Vagina (tissue), 2 donors: ENCODE measurements around the gene HSPB1. TPM values are rescaled to one million over a fixed set of nuclear protein-coding genes. Genes with fewer than 3 reads are reported as not detected.

ENCODE experiments used
- DNase-seq, 2 donors: peaks; one replicate each; pipeline ENCODE4 v3.0.0-alpha.2; 2017; ENCODE audit errors: extremely low spot score in 2 of 2
- H3K27ac ChIP-seq: fragments of 200-600 bp; sonication (generic); one replicate; pipeline ENCODE4 v1.5.1; 2019
- H3K27me3 ChIP-seq: fragments of 200-600 bp; sonication (generic); one replicate; pipeline ENCODE4 v1.5.1; 2019
- H3K36me3 ChIP-seq, 2 donors: fragments of 200-600 bp; sonication (generic); one replicate each; pipeline ENCODE4 v1.5.1; 2017 to 2019
- H3K4me1 ChIP-seq: fragments of 200-600 bp; sonication (generic); one replicate; pipeline ENCODE4 v1.5.1; 2019
- H3K4me3 ChIP-seq, 2 donors: fragments of 200-600 bp; sonication (generic); 1 replicate in 1 of 2; 2 replicates in 1 of 2; pipeline ENCODE4 v1.5.1; 2016 to 2019
- H3K9me3 ChIP-seq: fragments of 200-600 bp; sonication (generic); one replicate; pipeline ENCODE4 v1.5.1; 2019
- POLR2A ChIP-seq, 2 donors: fragments of 450-650 bp; IDR thresholded peaks; one replicate each; pipeline ENCODE4 v1.6.1; 2017; ENCODE audit warnings: antibody characterized with exemption in 2 of 2, mild to moderate bottlenecking in 2 of 2, moderate library complexity in 2 of 2
- POLR2AphosphoS5 ChIP-seq, 2 donors: sonication (generic); formaldehyde crosslinking; IDR thresholded peaks; one replicate each; pipeline ENCODE4 v1.9.0; 2017; ENCODE audit warnings: antibody characterized with exemption in 2 of 2, mild to moderate bottlenecking in 2 of 2, low read depth in 1 of 2; ENCODE audit not compliant: insufficient read depth in 1 of 2
- intact Hi-C: fragments of 100-400 bp; cut with DNase I; formaldehyde crosslinking; loops from one replicate; pipeline ENCODE4 v1.15.1; 2023
- total RNA-seq: library from RNA; depleted of rRNA; stranded (reverse); fragments of >200 nt; gene quantifications from one replicate; pipeline ENCODE4 v1.2.3, GENCODE V29; 2016
- TF ChIP-seq, protein P1 (sequence below), 3 experiments: fragments of 450-650 bp in 2 of 3; fragments of 200-600 bp in 1 of 3; sonication (generic) in 1 of 3; IDR thresholded peaks; one replicate each; pipeline ENCODE4 v1.5.1; 2017 to 2019; ENCODE audit warnings: antibody characterized with exemption in 3 of 3, mild to moderate bottlenecking in 2 of 3, moderate library complexity in 2 of 3

Gene HSPB1
- total RNA-seq, 1 donor from 2014 or later: 3,606 TPM

GRCh38 chr7:76293407-76293901 lies 9.0 kb upstream of the HSPB1 start:
- TF ChIP-seq, protein P1, sequence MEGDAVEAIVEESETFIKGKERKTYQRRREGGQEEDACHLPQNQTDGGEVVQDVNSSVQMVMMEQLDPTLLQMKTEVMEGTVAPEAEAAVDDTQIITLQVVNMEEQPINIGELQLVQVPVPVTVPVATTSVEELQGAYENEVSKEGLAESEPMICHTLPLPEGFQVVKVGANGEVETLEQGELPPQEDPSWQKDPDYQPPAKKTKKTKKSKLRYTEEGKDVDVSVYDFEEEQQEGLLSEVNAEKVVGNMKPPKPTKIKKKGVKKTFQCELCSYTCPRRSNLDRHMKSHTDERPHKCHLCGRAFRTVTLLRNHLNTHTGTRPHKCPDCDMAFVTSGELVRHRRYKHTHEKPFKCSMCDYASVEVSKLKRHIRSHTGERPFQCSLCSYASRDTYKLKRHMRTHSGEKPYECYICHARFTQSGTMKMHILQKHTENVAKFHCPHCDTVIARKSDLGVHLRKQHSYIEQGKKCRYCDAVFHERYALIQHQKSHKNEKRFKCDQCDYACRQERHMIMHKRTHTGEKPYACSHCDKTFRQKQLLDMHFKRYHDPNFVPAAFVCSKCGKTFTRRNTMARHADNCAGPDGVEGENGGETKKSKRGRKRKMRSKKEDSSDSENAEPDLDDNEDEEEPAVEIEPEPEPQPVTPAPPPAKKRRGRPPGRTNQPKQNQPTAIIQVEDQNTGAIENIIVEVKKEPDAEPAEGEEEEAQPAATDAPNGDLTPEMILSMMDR (IDR thresholded peaks at IDR 0.05): no peak
- TF ChIP-seq POLR2A (IDR thresholded peaks at IDR 0.05): no peak
- TF ChIP-seq POLR2AphosphoS5 (IDR thresholded peaks at IDR 0.05; ENCODE audit: insufficient read depth in 1 of 2, low read depth in 1 of 2): no peak
- Histone ChIP-seq H3K4me1 (peaks cover 74% of the 10 kb centered on the region), H3K9me3 (no peaks in the 10 kb centered on the region), H3K27ac (peak overlapping the region; percentile 100), H3K27me3 (no peaks in the 10 kb centered on the region), H3K36me3 (no peaks in the 10 kb centered on the region), H3K4me3 (peak overlapping the region in 1 of 2 donors; percentile 34)
- intact Hi-C loops: no loop called here
- no peak for DNase-seq

- Histone ChIP-seq H3K27me3 (no peaks in the 10 kb centered on the region), H3K27ac (peak overlapping the region; percentile 100), H3K9me3 (no peaks in the 10 kb centered on the region), H3K36me3 (no peaks in the 10 kb centered on the region), H3K4me3 (peak overlapping the region; percentile 28 to 34), H3K4me1 (peaks cover 77% of the 10 kb centered on the region)
- intact Hi-C loops: no loop called here
- peak in 1 of 2 donors; percentile 98 for DNase-seq
- TF ChIP-seq, protein P1 (IDR thresholded peaks at IDR 0.05): no peak
- TF ChIP-seq POLR2AphosphoS5 (IDR thresholded peaks at IDR 0.05; ENCODE audit: insufficient read depth in 1 of 2, low read depth in 1 of 2) (peak; percentile 94 to 100), POLR2A (IDR thresholded peaks at IDR 0.05) (peak in 1 of 2 donors; percentile 33)
Observed at GRCh38 chr7:76294344-76295024, 8.0 kb upstream of the HSPB1 start.

DNA sequence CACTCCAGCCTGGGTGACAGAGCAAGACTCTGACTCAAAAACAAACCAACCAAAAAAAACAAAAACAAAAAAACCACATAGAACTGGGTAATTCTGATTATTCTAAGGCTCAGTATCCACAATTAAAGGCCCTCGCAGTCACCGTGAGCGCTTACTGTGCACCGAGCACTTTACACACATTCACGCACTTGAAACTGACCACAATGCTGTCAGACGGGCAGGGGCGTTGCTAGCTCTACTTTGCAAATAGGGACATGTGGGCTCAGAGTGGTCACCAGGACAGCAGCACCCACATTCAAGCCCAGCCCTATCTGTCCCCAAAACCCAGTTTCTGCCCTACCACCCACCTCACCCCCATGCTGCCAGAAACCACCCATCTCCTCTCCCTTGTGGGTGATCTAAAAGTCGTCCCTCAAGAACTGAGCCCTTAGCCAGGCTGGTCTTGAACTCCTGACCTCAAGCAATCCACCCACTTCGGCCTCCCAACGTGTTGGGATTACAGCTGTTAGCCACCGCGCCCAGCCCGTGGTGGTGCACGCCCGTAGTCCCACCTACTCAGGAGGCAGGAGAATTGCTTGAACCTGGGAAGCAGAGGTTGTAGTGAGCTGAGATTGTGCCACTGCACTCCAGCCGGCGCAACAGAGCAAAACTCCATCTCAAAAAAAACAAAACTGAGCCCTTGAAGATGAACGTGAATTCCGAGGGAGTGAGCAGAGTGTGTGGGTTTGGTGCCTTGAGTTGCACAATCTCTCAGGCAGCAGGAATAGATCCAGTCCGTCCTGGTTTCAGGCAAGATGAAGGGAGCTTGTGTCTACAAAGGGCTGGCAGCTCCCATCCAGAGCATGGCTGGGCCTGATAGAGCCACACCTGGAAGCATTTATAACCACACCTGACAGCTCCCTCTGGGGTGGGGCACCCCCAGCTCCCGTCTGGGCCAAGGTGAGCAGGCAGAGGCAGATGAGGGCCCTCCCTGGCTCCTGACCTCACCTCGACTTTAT lies 5.4 kb upstream of the HSPB1 start:
- TF ChIP-seq POLR2A (IDR thresholded peaks at IDR 0.05): peak in 1 of 2 donors; percentile 8
- peak; percentile 75 to 80 for TF ChIP-seq POLR2AphosphoS5 (IDR thresholded peaks at IDR 0.05; ENCODE audit: insufficient read depth in 1 of 2, low read depth in 1 of 2)
- TF ChIP-seq, protein P1 (IDR thresholded peaks at IDR 0.05): no peak
- peaks cover 71% of the 10 kb centered on the region for H3K4me1 ChIP-seq
- intact Hi-C loops: no loop called here
- no peaks in the 10 kb centered on the region for H3K36me3 ChIP-seq
- no peaks in the 10 kb centered on the region for H3K9me3 ChIP-seq
- DNase-seq: peak in 1 of 2 donors; percentile 96
- H3K27ac ChIP-seq: peak overlapping the region; percentile 100
- H3K27me3 ChIP-seq: no peaks in the 10 kb centered on the region
- no peak overlapping the region for H3K4me3 ChIP-seq

- no peak for DNase-seq
- H3K36me3 ChIP-seq: peaks cover 0 to 6% of the 10 kb centered on the region in 2 donors
- intact Hi-C loops: no loop called here
Observed at GRCh38 chr7:76300166-76300731, 2.2 kb upstream of the HSPB1 start.

More at GRCh38 chr7:76300166-76300731, 2.2 kb upstream of the HSPB1 start:
- H3K4me3 ChIP-seq: no peak overlapping the region
- H3K27me3 ChIP-seq: no peaks in the 10 kb centered on the region
- H3K27ac ChIP-seq: peak overlapping the region; percentile 100
- no peaks in the 10 kb centered on the region for H3K9me3 ChIP-seq
- peaks cover 59% of the 10 kb centered on the region for H3K4me1 ChIP-seq
- peak in 1 of 2 donors; percentile 89 for TF ChIP-seq POLR2AphosphoS5 (IDR thresholded peaks at IDR 0.05; ENCODE audit: insufficient read depth in 1 of 2, low read depth in 1 of 2)
- TF ChIP-seq, protein P1 (IDR thresholded peaks at IDR 0.05): no peak
